Fibroblast of skin of abdomen (primary cell): ENCODE results near the gene ITCH.
"Not testable (repeated sequence)": the region's sequence is repeated elsewhere in the genome, so short reads cannot be mapped to it uniquely, and the experiment has no call there.

Experiments
- DNase-seq: peaks from one replicate; pipeline ENCODE4 v3.0.0-alpha.2; 2013

Gene ITCH

GRCh38 chr20:34468951-34469350 is 105.9 kb downstream of the ITCH start:
- DNase-seq, result no peak

GRCh38 chr20:34472246-34472925 is 109.3 kb downstream of the ITCH start:
- peak; percentile 52 for DNase-seq

GRCh38 chr20:34473262-34473883 is 110.3 kb downstream of the ITCH start:
- DNase-seq, result peak; percentile 29

- DNase-seq, result peak; percentile 7
Measured at GRCh38 chr20:34475979-34476736, 113.1 kb downstream of the ITCH start.

GRCh38 chr20:34479627-34480026 is 116.6 kb downstream of the ITCH start:
- DNase-seq, result no peak

GRCh38 chr20:34482154-34482553 is 119.1 kb downstream of the ITCH start:
- not testable (repeated sequence) for DNase-seq

- DNase-seq, result not testable (repeated sequence)
Measured at GRCh38 chr20:34483585-34484220, 120.6 kb downstream of the ITCH start.

GRCh38 chr20:34485068-34485634 is 122.1 kb downstream of the ITCH start:
- DNase-seq, result no peak

- no peak for DNase-seq
Measured at GRCh38 chr20:34491226-34491931, 128.3 kb downstream of the ITCH start.

- DNase-seq, result no peak
Measured at GRCh38 chr20:34491932-34492509, 128.9 kb downstream of the ITCH start.

- DNase-seq, result no peak
Measured at GRCh38 chr20:34493646-34494045, 130.6 kb downstream of the ITCH start.

GRCh38 chr20:34495307-34495706 is 132.2 kb downstream of the ITCH start:
- DNase-seq, result no peak

- DNase-seq, result no peak
Measured at GRCh38 chr20:34495916-34496315, 132.8 kb downstream of the ITCH start.

GRCh38 chr20:34497596-34497995 is 134.5 kb downstream of the ITCH start:
- DNase-seq, result not testable (repeated sequence)

- DNase-seq, result no peak
Measured at GRCh38 chr20:34500823-34501222, 137.8 kb downstream of the ITCH start.

GRCh38 chr20:34506480-34506879 is 143.4 kb downstream of the ITCH start:
- no peak for DNase-seq

GRCh38 chr20:34507702-34508413 is 144.8 kb downstream of the ITCH start:
- no peak for DNase-seq

- DNase-seq, result no peak
Measured at GRCh38 chr20:34510575-34510974, 147.5 kb downstream of the ITCH start.

- no peak for DNase-seq
Measured at GRCh38 chr20:34511891-34512265, 148.8 kb downstream of the ITCH start.

GRCh38 chr20:34512266-34512954 is 149.3 kb downstream of the ITCH start:
- no peak for DNase-seq
